ENCODE results near the gene STMN3. TPM values are rescaled to one million over a fixed set of nuclear protein-coding genes. Genes with fewer than 3 reads are reported as not detected.

The STMN3 gene
- total RNA-seq, 1 experiment from 2014 or later: 138 TPM

DNA sequence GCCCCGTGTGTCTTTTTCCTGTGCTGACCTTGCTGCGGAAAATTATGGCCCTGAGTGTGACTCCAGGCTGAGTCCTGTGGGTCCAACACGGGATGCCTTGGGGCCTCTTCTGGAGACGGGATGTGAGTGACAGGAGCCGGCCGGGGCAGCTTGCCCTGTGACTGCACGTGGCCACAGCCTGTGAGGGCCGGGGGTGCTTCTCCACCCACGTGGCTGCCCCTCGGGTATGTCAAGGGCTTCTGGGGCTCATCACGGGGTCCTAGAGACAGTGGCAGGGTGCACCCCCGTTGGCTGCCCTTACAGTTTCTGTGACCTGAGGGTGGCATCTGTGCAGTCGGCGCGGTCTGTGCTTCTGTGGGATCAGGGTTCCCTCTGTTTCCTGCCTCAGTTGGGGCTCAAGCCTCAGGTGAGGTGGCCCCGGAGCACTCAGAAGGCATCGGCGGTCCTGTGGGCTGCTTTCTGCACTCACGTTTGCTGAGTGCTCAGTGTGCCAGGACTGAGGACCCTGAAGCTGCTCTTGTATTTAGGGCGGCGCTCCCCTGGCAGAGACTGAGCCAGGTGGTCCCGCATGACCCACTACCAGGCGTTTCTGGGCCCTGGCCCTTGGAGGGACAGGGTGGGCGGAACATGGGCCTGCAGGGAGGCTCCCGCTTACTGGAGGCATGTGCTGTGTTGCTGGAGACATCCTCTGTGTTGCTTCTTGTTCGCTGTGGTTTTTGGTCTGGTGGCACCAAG lies 10.3 kb upstream of the STMN3 start:
- H3K9ac ChIP-seq (ENCODE audit: low read length): no peak overlapping the region
- CTCF ChIA-PET: no interaction called here
- RAD21 ChIA-PET (ENCODE audit: low non-redundant PET in 1 of 2, low total read pairs in 2 of 2, uncharacterized antibody in 2 of 2, unreplicated experiment in 2 of 2): no interaction called here

GRCh38 chr20:63662813-63663189 lies 9.6 kb upstream of the STMN3 start:
- BruUV-seq (replicated peaks): no TSS peak
- Histone ChIP-seq H3K4me1 (ENCODE audit: control insufficient read depth in 1 of 2, insufficient read depth in 2 of 2, low read length in 2 of 2) (peaks cover 7 to 12% of the 10 kb centered on the region in 2 experiments), H3K9me3 (ENCODE audit: control insufficient read depth in 1 of 2, insufficient read depth in 1 of 2, low read depth in 1 of 2, low read length in 2 of 2) (no peaks in the 10 kb centered on the region), H3K9me2 (ENCODE audit: insufficient read depth) (no peaks in the 10 kb centered on the region), H3K36me3 (ENCODE audit: control insufficient read depth in 1 of 2, insufficient read depth in 2 of 2, low read length in 2 of 2) (peaks cover 17 to 34% of the 10 kb centered on the region in 2 experiments), H3K4me3 (replicated peaks in 1 of 2; ENCODE audit: low read depth in 1 of 2, low read length in 2 of 2) (no peak overlapping the region), H3K27ac (ENCODE audit: low read depth, low read length) (no peak overlapping the region), H3K79me2 (ENCODE audit: insufficient read depth, low read length) (peaks cover 60% of the 10 kb centered on the region), H2AFZ (ENCODE audit: low read depth, low read length, poor library complexity, severe bottlenecking) (no peak overlapping the region), H3K27me3 (ENCODE audit: insufficient read depth, low read length) (no peaks in the 10 kb centered on the region), H3K4me2 (ENCODE audit: low read length) (no peak overlapping the region), H4K20me1 (ENCODE audit: insufficient read depth) (no peaks in the 10 kb centered on the region), H3K9ac (ENCODE audit: low read length) (no peak overlapping the region)
- ChIA-PET CTCF (no interaction called here), RAD21 (ENCODE audit: low non-redundant PET in 1 of 2, low total read pairs in 2 of 2, uncharacterized antibody in 2 of 2, unreplicated experiment in 2 of 2) (no interaction called here), POLR2A (no interaction called here)
- DNase-seq (ENCODE audit: low read depth, low spot score) (no peak), ATAC-seq (no peak)
- intact Hi-C loops (cut with micrococcal nuclease): no loop called here
- no peak for TF ChIP-seq SIN3A (IDR thresholded peaks at IDR 0.05; ENCODE audit: low read depth)
- no peak for TF ChIP-seq JUND (IDR thresholded peaks at IDR 0.05)
- no peak for TF ChIP-seq EGR1 (IDR thresholded peaks at IDR 0.05; ENCODE audit: low read depth)
- no peak for TF ChIP-seq TCF7L2 (IDR thresholded peaks at IDR 0.05; ENCODE audit: borderline replicate concordance, extremely low read depth, insufficient read depth, insufficient read length)
- TF ChIP-seq, protein P1, sequence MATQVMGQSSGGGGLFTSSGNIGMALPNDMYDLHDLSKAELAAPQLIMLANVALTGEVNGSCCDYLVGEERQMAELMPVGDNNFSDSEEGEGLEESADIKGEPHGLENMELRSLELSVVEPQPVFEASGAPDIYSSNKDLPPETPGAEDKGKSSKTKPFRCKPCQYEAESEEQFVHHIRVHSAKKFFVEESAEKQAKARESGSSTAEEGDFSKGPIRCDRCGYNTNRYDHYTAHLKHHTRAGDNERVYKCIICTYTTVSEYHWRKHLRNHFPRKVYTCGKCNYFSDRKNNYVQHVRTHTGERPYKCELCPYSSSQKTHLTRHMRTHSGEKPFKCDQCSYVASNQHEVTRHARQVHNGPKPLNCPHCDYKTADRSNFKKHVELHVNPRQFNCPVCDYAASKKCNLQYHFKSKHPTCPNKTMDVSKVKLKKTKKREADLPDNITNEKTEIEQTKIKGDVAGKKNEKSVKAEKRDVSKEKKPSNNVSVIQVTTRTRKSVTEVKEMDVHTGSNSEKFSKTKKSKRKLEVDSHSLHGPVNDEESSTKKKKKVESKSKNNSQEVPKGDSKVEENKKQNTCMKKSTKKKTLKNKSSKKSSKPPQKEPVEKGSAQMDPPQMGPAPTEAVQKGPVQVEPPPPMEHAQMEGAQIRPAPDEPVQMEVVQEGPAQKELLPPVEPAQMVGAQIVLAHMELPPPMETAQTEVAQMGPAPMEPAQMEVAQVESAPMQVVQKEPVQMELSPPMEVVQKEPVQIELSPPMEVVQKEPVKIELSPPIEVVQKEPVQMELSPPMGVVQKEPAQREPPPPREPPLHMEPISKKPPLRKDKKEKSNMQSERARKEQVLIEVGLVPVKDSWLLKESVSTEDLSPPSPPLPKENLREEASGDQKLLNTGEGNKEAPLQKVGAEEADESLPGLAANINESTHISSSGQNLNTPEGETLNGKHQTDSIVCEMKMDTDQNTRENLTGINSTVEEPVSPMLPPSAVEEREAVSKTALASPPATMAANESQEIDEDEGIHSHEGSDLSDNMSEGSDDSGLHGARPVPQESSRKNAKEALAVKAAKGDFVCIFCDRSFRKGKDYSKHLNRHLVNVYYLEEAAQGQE (IDR thresholded peaks at IDR 0.05; ENCODE audit: low read depth): no peak
- no peak for TF ChIP-seq POLR2A (IDR thresholded peaks at IDR 0.05; ENCODE audit: borderline replicate concordance, extremely low read depth, insufficient read depth, insufficient read length)
- TF ChIP-seq FOSL1 (IDR thresholded peaks at IDR 0.05; ENCODE audit: low read depth): no peak
- TF ChIP-seq, protein P2, sequence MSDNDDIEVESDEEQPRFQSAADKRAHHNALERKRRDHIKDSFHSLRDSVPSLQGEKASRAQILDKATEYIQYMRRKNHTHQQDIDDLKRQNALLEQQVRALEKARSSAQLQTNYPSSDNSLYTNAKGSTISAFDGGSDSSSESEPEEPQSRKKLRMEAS (IDR thresholded peaks at IDR 0.05): no peak
- TF ChIP-seq SP1 (IDR thresholded peaks at IDR 0.05; ENCODE audit: low read depth): no peak
- TF ChIP-seq EZH2phosphoT487 (IDR thresholded peaks at IDR 0.05; ENCODE audit: borderline replicate concordance): no peak
- no peak for TF ChIP-seq ELF1 (IDR thresholded peaks at IDR 0.05; ENCODE audit: borderline replicate concordance, low read depth)
- TF ChIP-seq ZFX (IDR thresholded peaks at IDR 0.05): no peak
- TF ChIP-seq, protein P3, sequence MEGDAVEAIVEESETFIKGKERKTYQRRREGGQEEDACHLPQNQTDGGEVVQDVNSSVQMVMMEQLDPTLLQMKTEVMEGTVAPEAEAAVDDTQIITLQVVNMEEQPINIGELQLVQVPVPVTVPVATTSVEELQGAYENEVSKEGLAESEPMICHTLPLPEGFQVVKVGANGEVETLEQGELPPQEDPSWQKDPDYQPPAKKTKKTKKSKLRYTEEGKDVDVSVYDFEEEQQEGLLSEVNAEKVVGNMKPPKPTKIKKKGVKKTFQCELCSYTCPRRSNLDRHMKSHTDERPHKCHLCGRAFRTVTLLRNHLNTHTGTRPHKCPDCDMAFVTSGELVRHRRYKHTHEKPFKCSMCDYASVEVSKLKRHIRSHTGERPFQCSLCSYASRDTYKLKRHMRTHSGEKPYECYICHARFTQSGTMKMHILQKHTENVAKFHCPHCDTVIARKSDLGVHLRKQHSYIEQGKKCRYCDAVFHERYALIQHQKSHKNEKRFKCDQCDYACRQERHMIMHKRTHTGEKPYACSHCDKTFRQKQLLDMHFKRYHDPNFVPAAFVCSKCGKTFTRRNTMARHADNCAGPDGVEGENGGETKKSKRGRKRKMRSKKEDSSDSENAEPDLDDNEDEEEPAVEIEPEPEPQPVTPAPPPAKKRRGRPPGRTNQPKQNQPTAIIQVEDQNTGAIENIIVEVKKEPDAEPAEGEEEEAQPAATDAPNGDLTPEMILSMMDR (IDR thresholded peaks at IDR 0.05 in 2 of 3, conservative IDR thresholded peaks at IDR 0.05 in 1 of 3; ENCODE audit: borderline replicate concordance in 1 of 3, insufficient read depth in 1 of 3, low read depth in 2 of 3, low read length in 2 of 3): no peak

More for the DNA sequence above, 10.3 kb upstream of the STMN3 start:
- no peaks in the 10 kb centered on the region for H4K20me1 ChIP-seq (ENCODE audit: insufficient read depth)
- no peak for ATAC-seq
- no peak overlapping the region for H3K4me3 ChIP-seq (replicated peaks in 1 of 2; ENCODE audit: low read depth in 1 of 2, low read length in 2 of 2)
- peaks cover 60% of the 10 kb centered on the region for H3K79me2 ChIP-seq (ENCODE audit: insufficient read depth, low read length)
- no peak for TF ChIP-seq YY1 (IDR thresholded peaks at IDR 0.05; ENCODE audit: extremely low read depth, insufficient replicate concordance, low read depth, low read length)
- no peak for TF ChIP-seq JUND (IDR thresholded peaks at IDR 0.05)
- no TSS peak for BruUV-seq (replicated peaks)
- no peak for DNase-seq (ENCODE audit: low read depth, low spot score)
- POLR2A ChIA-PET: no interaction called here
- H3K4me1 ChIP-seq (ENCODE audit: control insufficient read depth in 1 of 2, insufficient read depth in 2 of 2, low read length in 2 of 2): peaks cover 7 to 10% of the 10 kb centered on the region in 2 experiments
- no peak overlapping the region for H2AFZ ChIP-seq (ENCODE audit: low read depth, low read length, poor library complexity, severe bottlenecking)
- H3K27me3 ChIP-seq (ENCODE audit: insufficient read depth, low read length): no peaks in the 10 kb centered on the region
- no peaks in the 10 kb centered on the region for H3K9me3 ChIP-seq (ENCODE audit: control insufficient read depth in 1 of 2, insufficient read depth in 1 of 2, low read depth in 1 of 2, low read length in 2 of 2)
- peaks cover 17 to 41% of the 10 kb centered on the region in 2 experiments for H3K36me3 ChIP-seq (ENCODE audit: control insufficient read depth in 1 of 2, insufficient read depth in 2 of 2, low read length in 2 of 2)
- intact Hi-C loops (cut with micrococcal nuclease): no loop called here
- no peaks in the 10 kb centered on the region for H3K9me2 ChIP-seq (ENCODE audit: insufficient read depth)
- H3K27ac ChIP-seq (ENCODE audit: low read depth, low read length): no peak overlapping the region
- H3K4me2 ChIP-seq (ENCODE audit: low read length): no peak overlapping the region
